ES-I3 (cell line): Measurements from ENCODE around the gene DCC.
"Not testable (repeated sequence)": the region's sequence is repeated elsewhere in the genome, so short reads cannot be mapped to it uniquely, and the experiment has no call there.

Experiments used
- H3K36me3 ChIP-seq: 2 replicates; pipeline ENCODE4 v1.6.1; 2013; ENCODE audit warnings: mild to moderate bottlenecking, low read length, control low read depth, moderate library complexity; ENCODE audit not compliant: insufficient read depth
- H3K4me1 ChIP-seq: 2 replicates; pipeline ENCODE4 v1.6.1; 2013; ENCODE audit warnings: mild to moderate bottlenecking, control low read depth, low read length; ENCODE audit not compliant: insufficient read depth
- H3K9ac ChIP-seq: 2 replicates; pipeline ENCODE4 v1.6.1; 2013; ENCODE audit warnings: low read depth, mild to moderate bottlenecking, low read length, moderate library complexity
- H3K9me3 ChIP-seq: 2 replicates; pipeline ENCODE4 v1.6.1; 2013; ENCODE audit warnings: mild to moderate bottlenecking, low read length, moderate library complexity; ENCODE audit not compliant: control insufficient read depth, insufficient read depth

Gene DCC

DNA sequence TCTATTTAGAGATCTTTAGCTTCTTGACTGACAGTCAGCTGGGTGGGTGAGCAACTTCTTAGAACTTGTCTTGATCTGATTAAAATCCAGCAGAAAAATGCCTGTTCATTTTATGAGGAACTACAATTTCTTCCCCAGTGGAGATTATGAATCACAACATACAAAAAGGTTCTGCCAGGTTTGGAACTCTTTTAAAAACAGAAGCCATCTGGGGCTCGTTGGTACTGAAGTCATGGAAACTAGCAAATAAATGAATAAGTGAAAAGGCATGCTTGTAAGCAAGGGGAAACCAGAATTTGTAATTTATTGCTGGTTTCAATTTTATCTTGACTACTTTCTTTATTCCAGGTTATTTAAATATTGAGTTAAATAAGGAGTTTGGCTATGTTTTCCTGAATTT is 1117.1 kb downstream of the DCC start:
- Histone ChIP-seq H3K9me3 (no peaks in the 10 kb centered on the region), H3K4me1 (peaks cover 12% of the 10 kb centered on the region), H3K9ac (no peak overlapping the region), H3K36me3 (no peaks in the 10 kb centered on the region)

DNA sequence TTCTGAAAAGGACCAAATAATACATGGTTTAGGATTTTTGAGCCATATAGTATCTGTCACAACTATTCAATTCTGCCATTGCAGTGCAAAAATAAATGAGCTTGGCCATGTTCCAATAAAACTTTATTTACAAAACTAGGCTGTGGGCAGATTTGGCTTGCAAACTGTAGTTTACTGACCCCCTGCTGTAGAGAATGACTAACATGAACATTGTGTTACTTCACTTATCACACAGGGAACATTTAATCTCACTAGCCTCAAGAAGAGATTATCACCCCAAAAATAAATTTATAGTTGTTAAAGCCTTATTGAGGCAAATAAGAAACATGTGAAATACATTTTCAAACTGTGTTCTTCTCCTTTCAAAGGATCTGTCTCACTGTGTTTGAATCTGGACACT is 1118.3 kb downstream of the DCC start:
- Histone ChIP-seq H3K36me3 (no peaks in the 10 kb centered on the region), H3K4me1 (peaks cover 12% of the 10 kb centered on the region), H3K9ac (no peak overlapping the region), H3K9me3 (no peaks in the 10 kb centered on the region)

- Histone ChIP-seq H3K4me1 (peaks cover 12% of the 10 kb centered on the region), H3K36me3 (no peaks in the 10 kb centered on the region), H3K9me3 (no peaks in the 10 kb centered on the region), H3K9ac (no peak overlapping the region)
These were observed 1119.1 kb downstream of the DCC start for GRCh38 chr18:53458944-53459580.

GRCh38 chr18:53467756-53468155 is 1127.8 kb downstream of the DCC start:
- Histone ChIP-seq H3K9ac (no peak overlapping the region), H3K9me3 (0 out of 2 replicates have a peak, but pooled peaks cover 6% of the 10 kb centered on the region), H3K4me1 (no peaks in the 10 kb centered on the region), H3K36me3 (no peaks in the 10 kb centered on the region)

DNA sequence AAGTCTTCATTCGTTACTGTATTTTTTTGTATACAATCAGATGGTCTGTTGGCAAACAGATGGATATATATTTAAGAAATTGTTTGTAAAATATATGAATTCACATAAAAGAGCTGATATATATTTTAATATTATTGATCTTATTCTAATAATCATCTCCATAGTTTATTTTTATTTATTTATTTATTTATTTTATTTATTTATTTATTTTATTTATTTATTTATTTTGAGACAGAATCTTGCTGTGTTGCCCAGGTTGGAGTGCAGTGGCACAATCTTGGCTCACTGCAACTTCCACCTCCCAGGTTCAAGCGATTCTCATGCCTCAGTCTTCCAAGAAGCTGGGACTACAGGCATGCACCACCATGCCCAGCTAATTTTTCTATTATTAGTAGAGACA is 1128.2 kb downstream of the DCC start:
- H3K36me3 ChIP-seq, H3K9ac ChIP-seq, H3K9me3 ChIP-seq, H3K4me1 ChIP-seq: not testable (repeated sequence)

GRCh38 chr18:53472546-53472945 is 1132.5 kb downstream of the DCC start:
- Histone ChIP-seq H3K9ac (no peak overlapping the region), H3K36me3 (no peaks in the 10 kb centered on the region), H3K9me3 (0 out of 2 replicates have a peak, but pooled peaks cover 6% of the 10 kb centered on the region), H3K4me1 (no peaks in the 10 kb centered on the region)

- H3K9me3 ChIP-seq: no peaks in the 10 kb centered on the region
- no peaks in the 10 kb centered on the region for H3K36me3 ChIP-seq
- no peak overlapping the region for H3K9ac ChIP-seq
- H3K4me1 ChIP-seq: no peaks in the 10 kb centered on the region
These were observed 1138.2 kb downstream of the DCC start for GRCh38 chr18:53478155-53478554.

- Histone ChIP-seq H3K9me3 (no peaks in the 10 kb centered on the region), H3K9ac (no peak overlapping the region), H3K4me1 (no peaks in the 10 kb centered on the region), H3K36me3 (no peaks in the 10 kb centered on the region)
These were observed 1146.3 kb downstream of the DCC start for GRCh38 chr18:53486296-53486695.

DNA sequence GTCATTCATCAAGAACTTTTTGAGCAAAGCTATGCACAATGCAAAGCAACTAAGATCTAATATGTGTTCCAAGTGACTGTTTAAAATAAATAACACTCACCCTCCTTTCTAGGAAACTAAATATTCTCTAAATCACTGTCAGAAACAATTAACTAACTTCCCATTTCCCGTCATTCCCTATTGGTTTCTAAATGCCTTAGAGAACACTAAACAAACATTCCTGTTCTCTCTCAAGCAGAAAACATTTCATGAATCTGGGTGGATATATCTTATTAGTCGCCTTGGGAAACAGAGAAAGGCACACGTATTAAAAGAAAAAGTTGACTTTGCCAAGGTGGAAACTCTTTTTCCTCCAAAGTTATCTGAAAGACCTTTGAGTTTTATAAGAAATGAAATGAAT is 1149.3 kb downstream of the DCC start:
- Histone ChIP-seq H3K36me3 (no peaks in the 10 kb centered on the region), H3K9ac (no peak overlapping the region)

GRCh38 chr18:53490019-53490418 is 1150.0 kb downstream of the DCC start:
- no peaks in the 10 kb centered on the region for H3K36me3 ChIP-seq
- H3K9me3 ChIP-seq: no peaks in the 10 kb centered on the region
- H3K4me1 ChIP-seq: no peaks in the 10 kb centered on the region
- H3K9ac ChIP-seq: no peak overlapping the region

More for the DNA sequence above, 1149.3 kb downstream of the DCC start:
- Histone ChIP-seq H3K9me3 (no peaks in the 10 kb centered on the region), H3K4me1 (no peaks in the 10 kb centered on the region)

DNA sequence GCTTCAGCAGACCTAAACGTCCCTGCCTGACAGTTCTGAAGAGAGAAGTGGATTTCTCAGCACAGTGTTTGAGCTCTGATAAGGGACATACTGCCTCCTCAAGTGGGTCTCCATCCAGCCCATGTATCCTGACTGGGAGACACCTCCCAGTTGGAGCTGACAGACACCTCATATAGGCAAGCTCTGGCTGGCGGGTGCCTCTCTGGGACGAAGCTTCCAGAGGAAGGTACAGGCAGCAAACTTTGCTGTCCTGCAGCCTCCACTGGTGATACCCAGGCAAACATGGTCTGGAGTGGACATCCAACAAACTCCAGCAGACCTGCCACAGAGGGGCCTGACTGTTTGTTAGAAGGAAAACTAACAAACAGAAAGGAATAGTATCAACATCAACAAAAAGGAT is 1156.0 kb downstream of the DCC start:
- Histone ChIP-seq H3K9me3 (no peaks in the 10 kb centered on the region; the same call in 1 of the 2 replicates), H3K4me1 (no peaks in the 10 kb centered on the region), H3K36me3 (no peaks in the 10 kb centered on the region; the same call in 1 of the 2 replicates), H3K9ac (no peak overlapping the region)

DNA sequence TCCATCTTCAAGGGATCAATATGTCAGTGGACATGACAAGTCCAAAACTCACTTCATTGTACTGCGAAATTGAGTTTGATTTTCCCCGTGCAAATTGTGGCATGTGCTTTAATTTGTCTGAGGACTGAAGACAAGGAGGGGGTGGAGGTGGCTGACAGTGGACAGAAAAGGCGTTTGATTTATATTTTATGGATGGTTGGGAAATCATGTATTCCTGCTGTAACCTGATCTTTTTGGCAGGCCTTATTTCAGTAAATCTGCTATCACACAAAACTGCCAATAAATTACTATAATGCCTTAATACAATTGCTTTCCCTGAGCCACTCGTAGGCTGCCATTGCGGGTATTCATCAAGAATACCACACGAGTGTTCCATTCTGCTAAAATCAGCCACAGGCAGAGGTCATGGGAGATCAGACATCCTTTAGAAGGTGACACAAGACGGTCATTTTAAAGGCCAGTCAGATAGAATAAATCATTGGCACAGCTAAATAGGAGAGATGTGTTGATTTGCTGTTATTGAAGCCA is 1164.0 kb downstream of the DCC start:
- H3K36me3 ChIP-seq: no peaks in the 10 kb centered on the region
- H3K4me1 ChIP-seq: no peaks in the 10 kb centered on the region
- H3K9me3 ChIP-seq: no peaks in the 10 kb centered on the region; the same call in 1 of the 2 replicates
- no peak overlapping the region for H3K9ac ChIP-seq

GRCh38 chr18:53508529-53508928 is 1168.5 kb downstream of the DCC start:
- no peaks in the 10 kb centered on the region for H3K9me3 ChIP-seq
- no peaks in the 10 kb centered on the region for H3K36me3 ChIP-seq
- no peaks in the 10 kb centered on the region for H3K4me1 ChIP-seq
- H3K9ac ChIP-seq: no peak overlapping the region

DNA sequence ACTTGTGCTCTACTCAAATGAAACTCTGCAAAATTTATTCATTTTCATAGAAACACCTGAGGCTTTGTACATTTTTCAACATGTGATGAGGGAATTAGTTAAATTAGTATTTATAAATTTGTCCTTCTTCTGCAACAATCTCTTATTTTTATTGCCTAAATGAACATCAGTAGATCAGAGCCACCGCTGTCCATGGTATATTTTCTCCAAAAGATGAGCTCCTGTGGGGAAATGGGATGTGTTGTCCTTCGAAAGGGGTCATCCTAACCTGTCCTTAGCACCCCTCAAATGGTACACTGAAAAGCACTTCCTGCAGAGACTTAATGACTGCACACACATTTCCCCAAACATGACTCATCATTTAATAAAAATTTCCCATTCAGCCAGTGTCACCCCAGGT is 1169.9 kb downstream of the DCC start:
- no peak overlapping the region for H3K9ac ChIP-seq
- H3K36me3 ChIP-seq: no peaks in the 10 kb centered on the region
- H3K9me3 ChIP-seq: no peaks in the 10 kb centered on the region
- H3K4me1 ChIP-seq: no peaks in the 10 kb centered on the region

- not testable (repeated sequence) for H3K9me3 ChIP-seq, H3K36me3 ChIP-seq, H3K9ac ChIP-seq
These were observed 1171.7 kb downstream of the DCC start for GRCh38 chr18:53511725-53512124.

More at GRCh38 chr18:53511725-53512124, 1171.7 kb downstream of the DCC start:
- not testable (repeated sequence) for H3K4me1 ChIP-seq
